GM23338 (cell line): ENCODE measurements around the gene MANSC1. TPM values are rescaled to one million over a fixed set of nuclear protein-coding genes. Genes with fewer than 3 reads are reported as not detected.

ENCODE experiments used
- ATAC-seq: fragments of 200-7000 bp; cut with Tn5 transposase; 3 replicates; pipeline ENCODE4 v1.9.1; 2020
- DNase-seq: peaks from one replicate; pipeline ENCODE4 v3.0.0-alpha.2; 2015; ENCODE audit warnings: low spot score
- H2AFZ ChIP-seq: fragments of 200-600 bp; sonication (generic); 2 replicates; pipeline ENCODE4 v1.8.0; 2016; ENCODE audit warnings: antibody characterized with exemption, mild to moderate bottlenecking, moderate library complexity
- H3F3A ChIP-seq: fragments of 200-600 bp; sonication (generic); replicated peaks from 2 replicates; pipeline ENCODE4 v1.8.0; 2017; ENCODE audit warnings: antibody characterized with exemption, mixed run types, low read depth
- H3K27ac ChIP-seq: fragments of 200-600 bp; sonication (generic); 2 replicates; pipeline ENCODE4 v1.6.1; 2016; ENCODE audit warnings: low read depth
- H3K27me3 ChIP-seq: fragments of 200-600 bp; sonication (generic); 2 replicates; pipeline ENCODE4 v1.8.0; 2016; ENCODE audit warnings: mild to moderate bottlenecking, mixed run types, moderate library complexity; ENCODE audit not compliant: insufficient read depth
- H3K36me3 ChIP-seq: fragments of 200-600 bp; sonication (generic); 2 replicates; pipeline ENCODE4 v1.8.0; 2016; ENCODE audit warnings: mild to moderate bottlenecking; ENCODE audit not compliant: insufficient read depth
- H3K4me1 ChIP-seq: fragments of 200-600 bp; sonication (generic); 2 replicates; pipeline ENCODE4 v1.8.0; 2016; ENCODE audit warnings: mild to moderate bottlenecking, moderate library complexity; ENCODE audit not compliant: insufficient read depth
- H3K4me2 ChIP-seq: fragments of 200-600 bp; sonication (generic); 2 replicates; pipeline ENCODE4 v1.7.1; 2017; ENCODE audit warnings: mixed run types
- H3K4me3 ChIP-seq: fragments of 200-600 bp; sonication (generic); 2 replicates; pipeline ENCODE4 v1.6.1; 2016; ENCODE audit warnings: mixed run types
- H3K79me2 ChIP-seq: fragments of 200-600 bp; sonication (generic); replicated peaks from 2 replicates; pipeline ENCODE4 v1.8.0; 2017; ENCODE audit warnings: mild to moderate bottlenecking; ENCODE audit not compliant: insufficient read depth
- H3K9me2 ChIP-seq: fragments of 200-600 bp; sonication (generic); 2 replicates; pipeline ENCODE4 v1.8.0; 2017; ENCODE audit not compliant: insufficient read depth
- H4K20me1 ChIP-seq: fragments of 200-600 bp; sonication (generic); replicated peaks from 2 replicates; pipeline ENCODE4 v1.8.0; 2017; ENCODE audit warnings: mild to moderate bottlenecking; ENCODE audit not compliant: insufficient read depth
- H3K27ac Mint-ChIP-seq: 2 replicates; pipeline ENCODE4 v1.8.0; 2020; ENCODE audit warnings: inconsistent platforms, mild to moderate bottlenecking, moderate library complexity, mixed read lengths
- H3K27me3 Mint-ChIP-seq: 3 replicates; pipeline ENCODE4 v1.8.0; 2022; ENCODE audit warnings: low read depth, mild to moderate bottlenecking, moderate library complexity, mixed read lengths, inconsistent platforms; ENCODE audit not compliant: insufficient read depth, poor library complexity
- H3K36me3 Mint-ChIP-seq: 3 replicates; pipeline ENCODE4 v1.8.0; 2021; ENCODE audit warnings: low read depth, mild to moderate bottlenecking, inconsistent platforms, moderate library complexity, mixed read lengths
- H3K4me1 Mint-ChIP-seq: 3 replicates; pipeline ENCODE4 v1.8.0; 2020; ENCODE audit warnings: mild to moderate bottlenecking, inconsistent platforms, mixed read lengths
- H3K4me3 Mint-ChIP-seq: 3 replicates; pipeline ENCODE4 v1.8.0; 2021; ENCODE audit warnings: moderate library complexity, mild to moderate bottlenecking, inconsistent platforms, mixed read lengths
- H3K9me3 Mint-ChIP-seq: 3 replicates; pipeline ENCODE4 v1.8.0; 2020; ENCODE audit warnings: moderate library complexity, mild to moderate bottlenecking, inconsistent platforms, mixed read lengths
- CREB1 ChIP-seq: fragments of 250-450 bp; sonication (Bioruptor Pico); IDR thresholded peaks from 2 replicates; pipeline ENCODE4 v1.5.0; 2020; ENCODE audit warnings: low read depth, mild to moderate bottlenecking, moderate library complexity
- CTCF ChIP-seq, 2 experiments: fragments of 200-600 bp in 1 of 2; sonication (generic) in 1 of 2; conservative IDR thresholded peaks; 2 replicates each; pipeline versions ENCODE4 v1.5.1 to v1.6.1; 2016 to 2017; ENCODE audit warnings: antibody characterized with exemption in 2 of 2, low read depth in 2 of 2, mild to moderate bottlenecking in 2 of 2, moderate library complexity in 1 of 2
- ETS1 ChIP-seq: IDR thresholded peaks from 2 replicates; pipeline ENCODE4 v1.6.1; 2016; ENCODE audit warnings: antibody characterized with exemption
- EZH2 ChIP-seq: fragments of 200-600 bp; sonication (generic); IDR thresholded peaks from one replicate; pipeline ENCODE4 v1.8.0; 2017; ENCODE audit warnings: antibody characterized with exemption, mild to moderate bottlenecking, low read depth; ENCODE audit not compliant: unreplicated experiment
- EZH2phosphoT487 ChIP-seq: fragments of 200-600 bp; sonication (generic); IDR thresholded peaks from one replicate; pipeline ENCODE4 v1.8.1; 2018; ENCODE audit warnings: antibody characterized with exemption; ENCODE audit not compliant: unreplicated experiment
- JUNB ChIP-seq: IDR thresholded peaks from one replicate; pipeline ENCODE4 v1.6.1; 2016; ENCODE audit warnings: antibody characterized with exemption; ENCODE audit not compliant: unreplicated experiment
- NANOG ChIP-seq: IDR thresholded peaks from 2 replicates; pipeline ENCODE4 v1.6.1; 2016; ENCODE audit warnings: antibody characterized with exemption, borderline replicate concordance
- POLR2AphosphoS5 ChIP-seq: IDR thresholded peaks from 2 replicates; pipeline ENCODE4 v1.6.1; 2016; ENCODE audit warnings: antibody characterized with exemption, low read depth
- REST ChIP-seq: IDR thresholded peaks from one replicate; pipeline ENCODE4 v1.6.1; 2018; ENCODE audit warnings: antibody characterized with exemption; ENCODE audit not compliant: unreplicated experiment
- STAT1 ChIP-seq: IDR thresholded peaks from one replicate; pipeline ENCODE4 v1.6.1; 2016; ENCODE audit warnings: antibody characterized with exemption; ENCODE audit not compliant: unreplicated experiment
- ZNF114 ChIP-seq: fragments of 250-450 bp; sonication (Bioruptor Pico); IDR thresholded peaks from 2 replicates; pipeline ENCODE4 v1.5.0; 2020; ENCODE audit warnings: mild to moderate bottlenecking, moderate library complexity
- ZNF331 ChIP-seq: fragments of 250-450 bp; sonication (Bioruptor Pico); IDR thresholded peaks from 2 replicates; pipeline ENCODE4 v1.5.0; 2020; ENCODE audit warnings: low read depth, mild to moderate bottlenecking, moderate library complexity
- ZNF462 ChIP-seq: fragments of 250-450 bp; sonication (Bioruptor Pico); IDR thresholded peaks from 2 replicates; pipeline ENCODE4 v1.5.0; 2020; ENCODE audit warnings: mild to moderate bottlenecking, moderate library complexity
- polyA plus RNA-seq: library from polyadenylated mRNA; unstranded; fragments of >200 nt; fragmentation: Nextera tagmentation; extraction: Ambion mirVana; gene quantifications from 2 replicates; pipeline ENCODE4 v1.2.1, GENCODE V29; 2016
- total RNA-seq: library from RNA; depleted of rRNA; stranded (reverse); fragments of >200 nt; shearing (Covaris generic); gene quantifications from 2 replicates; pipeline ENCODE4 v1.2.3, GENCODE V29; 2014

Gene MANSC1
- total and polyA plus RNA-seq, 2 experiments from 2014 or later: 4.4 to 5.1 TPM

GRCh38 chr12:12290206-12290605 lies 59.8 kb downstream of the MANSC1 start:
- Mint-ChIP-seq H3K9me3 (no peaks in the 10 kb centered on the region), H3K27ac (no peak overlapping the region)

More at GRCh38 chr12:12290206-12290605, 59.8 kb downstream of the MANSC1 start:
- Histone ChIP-seq H3K9me2 (no peaks in the 10 kb centered on the region), H3K36me3 (no peaks in the 10 kb centered on the region), H3K4me2 (no peak overlapping the region), H4K20me1 (no peaks in the 10 kb centered on the region), H3K4me3 (no peak overlapping the region), H3K27me3 (no peaks in the 10 kb centered on the region), H3F3A (no peaks in the 10 kb centered on the region), H3K4me1 (peaks cover 20% of the 10 kb centered on the region), H3K27ac (no peak overlapping the region), H2AFZ (peak overlapping the region; percentile 64; the same call in 1 of the 2 replicates), H3K79me2 (no peaks in the 10 kb centered on the region)
- peaks cover 9% of the 10 kb centered on the region for H3K27me3 Mint-ChIP-seq
- DNase-seq (no peak), ATAC-seq (no peak)
- TF ChIP-seq CREB1 (no peak), CTCF (conservative IDR thresholded peaks at IDR 0.05; ENCODE audit: low read depth in 2 of 2) (no peak), EZH2 (no peak), ZNF462 (CRISPR knock-in tag) (no peak), EZH2phosphoT487 (no peak), NANOG (no peak), ZNF331 (CRISPR knock-in tag) (no peak), ZNF114 (CRISPR knock-in tag) (no peak), REST (no peak), JUNB (no peak), STAT1 (no peak), POLR2AphosphoS5 (no peak), ETS1 (no peak)
- H3K4me1 Mint-ChIP-seq: peaks cover 26% of the 10 kb centered on the region
- H3K4me3 Mint-ChIP-seq: no peak overlapping the region
- no peaks in the 10 kb centered on the region for H3K36me3 Mint-ChIP-seq
